Colon (tissue), 2 donors: ENCODE results near the gene RAPGEF1.

Experiments
- FAIRE-seq: peaks from 2 replicates; lab custom pipeline; 2012; peaks lifted over from hg19 to GRCh38; lab: Jason Lieb, UNC
- donor health status: control.
- donor health status: control.

Gene RAPGEF1

GRCh38 chr9:131707733-131708157 is 32.1 kb downstream of the RAPGEF1 start:
- FAIRE-seq, result no peak

GRCh38 chr9:131707050-131707449 is 32.8 kb downstream of the RAPGEF1 start:
- no peak for FAIRE-seq

DNA sequence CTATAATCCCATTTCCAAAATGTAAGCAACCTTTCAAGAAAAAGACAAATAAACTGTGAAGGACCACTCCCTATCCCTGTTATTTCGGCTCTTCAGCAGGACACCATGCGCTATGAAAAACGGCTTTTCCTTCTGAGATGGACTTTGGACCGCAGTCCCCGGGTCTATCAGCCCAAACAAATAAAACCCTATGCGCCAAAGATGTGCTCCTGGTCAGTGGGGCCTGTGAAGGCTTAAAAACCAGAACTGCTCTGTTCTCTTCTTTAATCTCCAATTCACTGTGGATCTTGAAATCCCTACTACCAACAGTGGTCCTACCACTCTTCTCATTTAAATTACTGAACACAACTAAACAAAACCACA is 33.3 kb downstream of the RAPGEF1 start:
- FAIRE-seq, result no peak

GRCh38 chr9:131704988-131705387 is 34.9 kb downstream of the RAPGEF1 start:
- no peak for FAIRE-seq

GRCh38 chr9:131704141-131704983 is 35.5 kb downstream of the RAPGEF1 start:
- no peak for FAIRE-seq

DNA sequence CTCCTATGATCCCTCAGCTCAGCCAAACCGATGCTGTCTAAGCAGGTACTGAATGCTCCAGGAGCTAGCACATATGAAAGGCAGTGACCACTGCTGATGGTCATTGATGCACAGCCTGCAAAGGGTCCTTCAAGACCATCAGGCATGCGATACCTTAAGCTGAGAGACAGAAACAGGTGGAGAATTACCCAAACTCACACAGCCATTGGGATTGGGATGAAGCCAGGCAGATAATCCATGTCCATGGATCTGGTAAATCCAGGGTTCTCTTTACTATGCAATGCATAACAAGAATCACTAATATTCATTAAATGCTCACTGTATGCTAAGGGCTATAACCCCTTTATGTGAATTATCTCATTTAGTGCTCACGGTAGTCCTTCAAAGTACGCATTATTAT is 36.2 kb downstream of the RAPGEF1 start:
- FAIRE-seq, result no peak

- no peak for FAIRE-seq
Observed at GRCh38 chr9:131702911-131703310, 37.0 kb downstream of the RAPGEF1 start.

DNA sequence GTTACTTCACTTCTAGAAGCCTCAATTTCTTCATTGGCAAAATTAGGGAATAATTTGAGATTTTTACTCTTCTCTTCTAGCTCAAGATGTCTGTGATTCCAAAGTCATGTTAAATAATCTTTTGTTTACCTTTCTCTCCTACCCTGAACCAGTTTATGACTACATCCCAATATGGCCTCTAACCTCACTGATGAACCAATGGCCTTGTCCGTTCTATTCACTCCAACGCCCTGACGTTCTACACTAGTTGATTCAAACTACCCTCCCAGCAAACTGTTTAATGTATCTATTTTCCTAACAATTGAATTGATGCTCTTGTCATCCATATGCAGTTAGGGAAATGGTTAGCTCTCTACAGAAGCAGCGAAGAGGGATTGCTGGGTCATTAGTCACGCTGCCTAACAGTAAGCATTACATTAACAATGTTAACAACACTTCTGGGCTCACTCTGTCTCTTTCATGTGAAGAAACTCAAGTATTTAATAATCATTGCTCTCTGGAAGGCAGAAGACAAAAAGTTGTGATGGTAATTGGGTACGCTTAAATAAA is 38.0 kb downstream of the RAPGEF1 start:
- FAIRE-seq, result no peak

DNA sequence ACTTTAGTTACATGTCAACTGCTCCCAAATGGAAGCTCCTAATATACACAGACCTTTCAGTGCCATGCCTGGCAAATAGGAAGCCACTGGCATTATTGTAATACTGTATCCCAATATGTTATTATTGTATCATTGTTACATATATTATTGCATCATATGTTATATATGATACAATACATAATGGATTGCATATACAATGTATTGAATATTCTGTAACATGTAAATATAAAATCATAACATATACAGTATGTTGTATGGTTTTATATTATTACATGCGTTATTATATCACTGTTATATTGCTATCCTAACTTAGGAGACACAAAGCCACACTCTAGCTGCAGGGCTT is 38.5 kb downstream of the RAPGEF1 start:
- no peak for FAIRE-seq

DNA sequence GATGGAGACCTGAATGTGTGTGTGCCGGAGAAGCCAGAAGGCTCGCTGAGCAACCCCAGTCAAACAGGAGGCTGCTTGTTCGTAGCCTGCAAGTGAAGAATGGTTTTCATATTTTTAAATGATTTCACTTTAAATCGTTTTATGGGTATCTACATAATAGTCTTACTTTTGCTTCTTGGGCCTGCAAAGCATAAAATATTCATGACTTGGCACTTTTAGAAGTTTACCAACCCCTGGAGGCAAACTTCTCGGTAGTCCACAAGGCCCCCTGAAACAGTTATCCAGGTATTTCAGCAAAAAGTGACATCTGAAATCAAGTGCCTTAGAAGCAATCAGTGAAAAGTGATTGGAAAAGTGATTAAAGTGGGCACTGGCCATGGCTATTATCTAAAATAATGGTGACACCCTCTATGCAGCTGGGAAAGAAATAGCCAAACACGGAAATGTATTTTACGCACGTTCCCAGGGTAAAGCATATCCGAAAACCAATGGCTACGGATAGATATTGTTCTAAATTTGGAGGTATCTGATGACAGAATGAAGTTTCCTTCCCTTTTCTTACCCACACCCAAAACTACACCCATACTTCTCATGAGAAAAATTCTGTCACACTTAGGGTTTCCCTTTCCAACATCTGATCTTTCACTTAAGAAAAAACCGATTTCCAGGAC is 39.0 kb downstream of the RAPGEF1 start:
- no peak for FAIRE-seq

DNA sequence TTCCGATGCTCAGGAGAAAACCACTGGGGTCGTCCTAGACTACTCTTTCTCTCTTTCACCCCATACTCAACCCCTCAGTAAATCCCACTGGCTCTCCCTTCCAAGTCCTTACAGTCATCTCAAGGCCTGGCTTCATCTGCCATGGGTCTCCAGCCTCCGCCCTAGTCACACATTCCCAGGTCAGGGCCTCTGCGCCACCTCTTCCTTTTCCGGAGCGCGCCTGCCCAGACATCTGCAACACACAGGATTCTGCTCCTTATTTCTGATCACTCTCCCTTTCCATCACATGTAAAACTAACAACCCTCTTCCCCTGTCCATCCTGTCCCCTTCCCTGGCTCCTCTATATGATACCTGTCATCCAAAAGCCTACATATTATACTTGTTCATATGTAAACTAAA is 39.8 kb downstream of the RAPGEF1 start:
- no peak for FAIRE-seq

DNA sequence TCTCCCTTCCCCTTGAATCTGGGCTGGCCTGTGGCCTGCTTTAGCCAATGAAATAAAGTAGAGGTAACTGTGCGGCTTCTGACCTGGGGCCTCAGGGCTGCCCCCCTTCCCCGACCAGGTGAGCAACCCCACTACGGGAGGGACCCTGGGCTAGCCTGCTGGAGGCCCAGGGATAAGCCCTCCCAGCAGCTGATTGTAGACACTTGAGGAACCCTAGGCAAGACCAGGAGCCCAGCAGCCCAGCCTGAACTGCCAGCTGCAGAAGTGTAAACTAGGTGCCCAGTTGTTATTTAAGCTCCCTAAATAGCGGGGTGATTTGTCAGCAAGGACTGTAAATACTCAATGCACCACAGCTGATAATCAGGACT is 41.3 kb downstream of the RAPGEF1 start:
- FAIRE-seq, result no peak

DNA sequence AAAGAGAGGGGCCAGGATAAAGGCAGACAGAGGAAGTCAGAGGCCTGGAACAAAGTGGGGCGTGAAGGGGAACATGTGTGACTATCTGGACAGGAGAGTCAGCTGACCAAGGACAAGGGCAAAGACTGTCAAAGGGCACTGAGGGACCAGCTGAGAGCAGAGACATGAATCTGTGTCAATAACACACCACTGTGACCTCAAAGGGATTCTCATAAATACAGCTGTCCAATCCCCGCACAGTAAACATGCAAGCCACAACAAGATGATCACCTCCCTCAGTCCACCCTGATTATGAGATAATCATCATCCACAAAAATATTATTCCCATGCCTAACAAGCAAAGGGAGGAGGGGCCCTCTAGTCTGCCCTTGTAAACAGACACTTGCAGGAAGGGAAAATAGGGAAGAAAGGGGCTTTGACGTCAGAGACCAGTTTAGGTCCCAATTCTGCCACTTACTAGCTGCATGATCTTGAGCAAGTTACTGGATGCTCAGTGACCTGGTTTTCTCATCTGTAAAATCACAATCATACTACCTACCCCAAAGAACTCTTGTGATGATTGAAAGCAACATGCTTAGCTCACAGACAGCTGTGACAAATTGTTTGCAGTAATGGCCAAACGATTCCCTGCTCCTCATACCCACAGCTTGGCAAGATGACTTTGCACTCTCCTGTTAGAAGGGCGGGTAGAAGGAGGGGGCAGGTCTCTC is 41.8 kb downstream of the RAPGEF1 start:
- FAIRE-seq, result no peak

DNA sequence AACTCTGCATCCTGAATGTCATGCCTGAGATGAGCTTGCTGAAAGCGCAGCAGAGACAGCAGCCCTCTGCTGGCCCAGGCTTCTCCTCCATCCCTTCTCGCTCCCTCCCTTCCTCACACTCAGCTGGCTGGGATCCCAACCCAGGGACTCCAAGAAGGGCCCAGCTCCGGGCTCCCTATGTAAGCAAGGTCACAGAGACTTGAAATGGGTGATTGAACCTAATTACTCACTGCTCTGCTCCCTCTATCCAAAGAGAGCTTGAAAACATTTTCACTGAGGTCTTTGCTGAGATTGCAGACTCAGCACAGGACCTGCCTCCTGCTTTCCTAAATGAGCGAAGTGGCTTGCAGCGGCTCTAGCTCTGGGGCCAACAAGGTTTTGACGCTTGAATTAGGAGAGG is 42.8 kb downstream of the RAPGEF1 start:
- FAIRE-seq, result no peak

GRCh38 chr9:131695836-131696460 is 43.9 kb downstream of the RAPGEF1 start:
- FAIRE-seq, result no peak

DNA sequence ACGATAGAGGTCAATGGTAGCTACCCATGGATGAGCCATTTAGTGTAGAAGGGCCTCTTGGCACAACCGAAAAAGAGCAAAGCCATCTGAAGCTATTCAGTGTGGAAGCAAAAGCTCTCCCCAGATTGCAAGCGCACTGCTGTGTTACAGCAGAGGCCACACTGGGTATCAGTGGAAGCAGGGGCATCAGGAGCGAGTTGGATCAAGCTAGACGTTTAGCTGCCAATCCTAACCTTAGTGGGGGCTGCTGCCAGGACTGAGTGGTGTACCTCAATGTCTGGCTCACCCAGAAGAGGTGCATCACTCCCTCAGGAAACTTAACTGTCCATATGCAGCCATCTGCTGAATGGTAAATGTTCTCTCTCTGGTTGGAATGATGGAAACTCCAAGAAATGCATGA is 44.5 kb downstream of the RAPGEF1 start:
- no peak for FAIRE-seq

- no peak for FAIRE-seq
Observed at GRCh38 chr9:131693651-131694597, 46.0 kb downstream of the RAPGEF1 start.

GRCh38 chr9:131692612-131693562 is 47.0 kb downstream of the RAPGEF1 start:
- no peak for FAIRE-seq

- FAIRE-seq, result no peak
Observed at GRCh38 chr9:131691969-131692611, 47.8 kb downstream of the RAPGEF1 start.
